ENCODE results near the gene SPON2. TPM values are rescaled to one million over a fixed set of nuclear protein-coding genes. Genes with fewer than 3 reads are reported as not detected.
A peak's percentile ranks its signal among the peaks of the same experiment; 100 is the strongest.
"Not testable (repeated sequence)": the region's sequence is repeated elsewhere in the genome, so short reads cannot be mapped to it uniquely, and the experiment has no call there.

SPON2 gene
- total RNA-seq, 1 donor from 2014 or later = 517 TPM

GRCh38 chr4:1151541-1151940 lies 20.8 kb downstream of the SPON2 start:
- DNase-seq = peak; percentile 29

GRCh38 chr4:1150875-1151274 lies 21.5 kb downstream of the SPON2 start:
- no peak for DNase-seq

GRCh38 chr4:1139860-1140259 lies 32.5 kb downstream of the SPON2 start:
- DNase-seq = no peak

- DNase-seq = no peak
Measured at GRCh38 chr4:1137850-1138249, 34.5 kb downstream of the SPON2 start.

GRCh38 chr4:1137063-1137776 lies 35.2 kb downstream of the SPON2 start:
- no peak for DNase-seq

- DNase-seq = no peak
Measured at GRCh38 chr4:1136048-1136447, 36.3 kb downstream of the SPON2 start.

GRCh38 chr4:1133033-1133432 lies 39.4 kb downstream of the SPON2 start:
- no peak for DNase-seq

GRCh38 chr4:1130316-1131186 lies 41.8 kb downstream of the SPON2 start:
- peak; percentile 93 for DNase-seq

- no peak for DNase-seq
Measured at GRCh38 chr4:1126506-1126905, 45.9 kb downstream of the SPON2 start.

- not testable (repeated sequence) for DNase-seq
Measured at GRCh38 chr4:1125466-1125865, 46.9 kb downstream of the SPON2 start.

- no peak for DNase-seq
Measured at GRCh38 chr4:1124818-1125217, 47.6 kb downstream of the SPON2 start.

GRCh38 chr4:1122505-1122904 lies 49.9 kb downstream of the SPON2 start:
- no peak for DNase-seq

Small RNAs within 50 kb of the gene (small RNA-seq; reads per million reads assigned to genes)
- not detected for gene RF00554 (ENCODE audit: low replicate concordance)

Other genes with a start within 250 kb of the SPON2 start
- gene GAK, start 240.3 kb downstream of the SPON2 start, total RNA-seq = 46.7 TPM
- gene TMEM175, start 240.1 kb downstream of the SPON2 start, total RNA-seq = 16.7 TPM
- 8.6 TPM for gene DGKQ, start 199.0 kb downstream of the SPON2 start, total RNA-seq
- gene IDUA, start 185.5 kb downstream of the SPON2 start, total RNA-seq = 10.2 TPM
- 0.31 TPM for gene SLC26A1, start 179.2 kb downstream of the SPON2 start, total RNA-seq
- 68.3 TPM for gene FGFRL1, start 161.0 kb downstream of the SPON2 start, total RNA-seq
- 4.0 TPM for gene RNF212, start 59.0 kb downstream of the SPON2 start, total RNA-seq
- gene CTBP1, start 76.5 kb upstream of the SPON2 start, total RNA-seq = 193 TPM
- gene MAEA, start 117.3 kb upstream of the SPON2 start, total RNA-seq = 52.5 TPM
- gene UVSSA, start 174.6 kb upstream of the SPON2 start, total RNA-seq = 8.5 TPM
- not detected for gene NKX1-1, start 233.9 kb upstream of the SPON2 start, total RNA-seq